Thoracic aorta (tissue), 2 donors: ENCODE data around the gene DENND6B. TPM values are rescaled to one million over a fixed set of nuclear protein-coding genes. Genes with fewer than 3 reads are reported as not detected.

Experiments used
- ATAC-seq: fragments of 150-250 bp; one replicate; pipeline ENCODE4 v1.8.0; 2017; ENCODE audit warnings: low read depth; ENCODE audit not compliant: insufficient number of reproducible peaks, low FRiP score
- DNase-seq: peaks from one replicate; pipeline ENCODE4 v3.0.0-alpha.2; 2020; ENCODE audit warnings: low spot score
- H3K27ac ChIP-seq, 2 donors: fragments of 200-600 bp; sonication (generic); 1 replicate in 1 of 2; 2 replicates in 1 of 2; pipeline ENCODE4 v1.5.1; 2016; ENCODE audit warnings: mild to moderate bottlenecking in 2 of 2, moderate library complexity in 2 of 2
- H3K27me3 ChIP-seq: fragments of 200-600 bp; sonication (generic); replicated peaks from 2 replicates; pipeline ENCODE4 v1.6.0; 2016; ENCODE audit warnings: mild to moderate bottlenecking; ENCODE audit not compliant: insufficient read depth
- H3K36me3 ChIP-seq: fragments of 200-600 bp; sonication (generic); one replicate; pipeline ENCODE4 v1.5.1; 2016
- H3K4me1 ChIP-seq, 2 donors: fragments of 200-600 bp; sonication (generic); 1 replicate in 1 of 2; 2 replicates in 1 of 2; pipeline versions ENCODE4 v1.5.1 to v1.6.0; 2016; ENCODE audit warnings: low read depth in 2 of 2, mild to moderate bottlenecking in 1 of 2; ENCODE audit not compliant: control insufficient read depth in 1 of 2
- H3K4me3 ChIP-seq: fragments of 200-600 bp; sonication (generic); 2 replicates; pipeline ENCODE4 v1.5.1; 2016; ENCODE audit warnings: mild to moderate bottlenecking
- H3K9me3 ChIP-seq: fragments of 200-600 bp; sonication (generic); 2 replicates; pipeline ENCODE4 v1.5.1; 2016
- CTCF ChIP-seq: fragments of 200-600 bp; sonication (generic); IDR thresholded peaks from one replicate; pipeline ENCODE4 v1.5.1; 2019; ENCODE audit warnings: antibody characterized with exemption
- total RNA-seq, 2 donors: library from RNA; depleted of rRNA; stranded (reverse); fragments of >200 nt; gene quantifications; one replicate each; pipeline versions ENCODE4 v1.1.0 to v1.2.3, GENCODE V29; 2016

DENND6B gene
- total RNA-seq, 2 donors from 2014 or later, result 4.2 to 6.0 TPM

GRCh38 chr22:50284479-50284878, 42.3 kb downstream of the DENND6B start:
- H3K4me3 ChIP-seq, result no peak overlapping the region
- DNase-seq, result no peak
- no peak overlapping the region for H3K27ac ChIP-seq
- H3K4me1 ChIP-seq, result no peaks in the 10 kb centered on the region
- no peaks in the 10 kb centered on the region for H3K27me3 ChIP-seq
- H3K9me3 ChIP-seq, result no peaks in the 10 kb centered on the region
- H3K36me3 ChIP-seq, result peaks cover 84% of the 10 kb centered on the region
- TF ChIP-seq CTCF, result no peak
- ATAC-seq, result no peak

- H3K27me3 ChIP-seq, result no peaks in the 10 kb centered on the region
- DNase-seq, result no peak
- peaks cover 84% of the 10 kb centered on the region for H3K36me3 ChIP-seq
- TF ChIP-seq CTCF, result no peak
- H3K27ac ChIP-seq, result no peak overlapping the region
- no peak overlapping the region for H3K4me3 ChIP-seq
- ATAC-seq, result no peak
- H3K4me1 ChIP-seq, result no peaks in the 10 kb centered on the region
- H3K9me3 ChIP-seq, result no peaks in the 10 kb centered on the region
These were observed 43.0 kb downstream of the DENND6B start for GRCh38 chr22:50283821-50284220.

- no peak for ATAC-seq
These were observed 44.3 kb downstream of the DENND6B start for GRCh38 chr22:50282361-50283155.

GRCh38 chr22:50281957-50282356, 44.9 kb downstream of the DENND6B start:
- no peak for TF ChIP-seq CTCF
- Histone ChIP-seq H3K27me3 (no peaks in the 10 kb centered on the region), H3K4me3 (no peak overlapping the region), H3K9me3 (no peaks in the 10 kb centered on the region), H3K27ac (no peak overlapping the region), H3K4me1 (no peaks in the 10 kb centered on the region), H3K36me3 (peaks cover 84% of the 10 kb centered on the region)
- no peak for ATAC-seq
- DNase-seq, result no peak

More at GRCh38 chr22:50282361-50283155, 44.3 kb downstream of the DENND6B start:
- no peak for TF ChIP-seq CTCF
- H3K27me3 ChIP-seq, result no peaks in the 10 kb centered on the region
- no peak for DNase-seq
- no peaks in the 10 kb centered on the region for H3K4me1 ChIP-seq
- H3K27ac ChIP-seq, result no peak overlapping the region
- no peaks in the 10 kb centered on the region for H3K9me3 ChIP-seq
- H3K36me3 ChIP-seq, result peaks cover 84% of the 10 kb centered on the region
- H3K4me3 ChIP-seq, result no peak overlapping the region

GRCh38 chr22:50281384-50281760, 45.4 kb downstream of the DENND6B start:
- TF ChIP-seq CTCF, result no peak
- Histone ChIP-seq H3K4me3 (no peak overlapping the region), H3K9me3 (no peaks in the 10 kb centered on the region), H3K27me3 (no peaks in the 10 kb centered on the region), H3K27ac (no peak overlapping the region), H3K4me1 (no peaks in the 10 kb centered on the region), H3K36me3 (peaks cover 82% of the 10 kb centered on the region)
- no peak for DNase-seq
- no peak for ATAC-seq
